B cell (primary cell): ENCODE results near the gene ADCY2. TPM values are rescaled to one million over a fixed set of nuclear protein-coding genes. Genes with fewer than 3 reads are reported as not detected.

Experiments used
- ATAC-seq: fragments of 200-7000 bp; cut with Tn5 transposase; one replicate; pipeline ENCODE4 v1.10.0; 2021; ENCODE audit warnings: low read depth, mild to moderate bottlenecking, moderate number of reproducible peaks, moderate library complexity
- CTCF ChIA-PET: fragments of 350-600 bp; sonication (Branson Sonifier 250); formaldehyde crosslinking; loops from one replicate; lab custom pipeline; 2021; ENCODE audit warnings: antibody characterized with exemption, inconsistent platforms; lab: Charles Lee
- POLR2A ChIA-PET: fragments of 350-600 bp; sonication (Branson Sonifier 250); formaldehyde crosslinking; loops from one replicate; lab custom pipeline; 2021; ENCODE audit warnings: antibody characterized with exemption; lab: Charles Lee
- DNase-seq: peaks from one replicate; pipeline ENCODE4 v3.0.0; 2013
- H2AFZ ChIP-seq: 2 replicates; pipeline ENCODE4 v1.6.1; 2012; ENCODE audit warnings: mild to moderate bottlenecking, low read depth, low read length; ENCODE audit not compliant: insufficient read depth, poor library complexity, severe bottlenecking
- H3K27ac ChIP-seq, 2 donors: 1 replicate in 1 of 2; 2 replicates in 1 of 2; pipeline ENCODE4 v1.5.1; 2012 to 2013; ENCODE audit warnings: low read length in 2 of 2, mild to moderate bottlenecking in 2 of 2, moderate library complexity in 1 of 2
- H3K27me3 ChIP-seq, 4 experiments: fragments of 200-600 bp in 1 of 4; sonication (generic) in 1 of 4; replicated peaks in 1 of 4; 1 replicate in 2 of 4; 2 replicates in 2 of 4; pipeline versions ENCODE4 v1.6.1 to v1.7.0; 2013 to 2016; ENCODE audit warnings: low read length in 3 of 4, mild to moderate bottlenecking in 2 of 4, mixed read lengths in 1 of 4, moderate library complexity in 1 of 4; ENCODE audit not compliant: insufficient read depth in 4 of 4, control insufficient read depth in 3 of 4; ENCODE audit errors: control extremely low read depth in 1 of 4
- H3K36me3 ChIP-seq, 2 experiments: replicated peaks in 1 of 2; 1 replicate in 1 of 2; 2 replicates in 1 of 2; pipeline versions ENCODE4 v1.6.1 to v1.7.1; 2013; ENCODE audit warnings: low read length in 1 of 2; ENCODE audit not compliant: insufficient read depth in 2 of 2, control insufficient read depth in 1 of 2; ENCODE audit errors: control extremely low read depth in 1 of 2, extremely low read depth in 1 of 2
- H3K4me1 ChIP-seq, 2 donors: fragments of 200-600 bp in 1 of 2; sonication (generic) in 1 of 2; 1 replicate in 1 of 2; 2 replicates in 1 of 2; pipeline versions ENCODE4 v1.5.1 to v1.6.1; 2013 to 2017; ENCODE audit warnings: low read length in 2 of 2; ENCODE audit not compliant: control insufficient read depth in 2 of 2, insufficient read depth in 2 of 2
- H3K4me2 ChIP-seq: replicated peaks from 2 replicates; pipeline ENCODE3; 2012; ENCODE audit warnings: mild to moderate bottlenecking, low read depth, low read length; ENCODE audit not compliant: poor library complexity, severe bottlenecking
- H3K4me3 ChIP-seq, 5 experiments: fragments of 200-600 bp in 1 of 5; sonication (generic) in 1 of 5; 1 replicate in 3 of 5; 2 replicates in 2 of 5; pipeline versions ENCODE4 v1.5.1 to v1.7.0; 2011 to 2016; ENCODE audit warnings: low read length in 4 of 5, mild to moderate bottlenecking in 4 of 5, low read depth in 2 of 5, control low read depth in 1 of 5, moderate library complexity in 1 of 5; ENCODE audit not compliant: insufficient read depth in 1 of 5; ENCODE audit errors: control extremely low read depth in 1 of 5, extremely low read depth in 1 of 5
- H3K79me2 ChIP-seq: fragments of 200-600 bp; sonication (generic); one replicate; pipeline ENCODE4 v1.6.0; 2016; ENCODE audit warnings: low read length; ENCODE audit not compliant: control insufficient read depth, insufficient read depth
- H3K9ac ChIP-seq: fragments of 200-600 bp; sonication (generic); 2 replicates; pipeline ENCODE4 v1.6.1; 2017; ENCODE audit warnings: mild to moderate bottlenecking, low read length, moderate library complexity
- H3K9me3 ChIP-seq, 3 donors: one replicate each; pipeline versions ENCODE4 v1.6.1 to v1.7.1; 2013; ENCODE audit warnings: low read length in 2 of 3; ENCODE audit not compliant: control insufficient read depth in 2 of 3, insufficient read depth in 1 of 3; ENCODE audit errors: control extremely low read depth in 1 of 3
- H4K20me1 ChIP-seq: 2 replicates; pipeline ENCODE4 v1.6.0; 2012; ENCODE audit warnings: mild to moderate bottlenecking, low read length; ENCODE audit not compliant: insufficient read depth, control insufficient read depth, poor library complexity, severe bottlenecking
- H3K27ac Mint-ChIP-seq: one replicate; pipeline ENCODE4 v1.8.0; 2021; ENCODE audit warnings: mixed read lengths
- H3K27me3 Mint-ChIP-seq: one replicate; pipeline ENCODE4 v1.8.0; 2021; ENCODE audit warnings: mixed read lengths
- H3K4me1 Mint-ChIP-seq: one replicate; pipeline ENCODE4 v1.8.0; 2021; ENCODE audit warnings: mixed read lengths
- H3K4me3 Mint-ChIP-seq: one replicate; pipeline ENCODE4 v1.8.0; 2021; ENCODE audit warnings: mixed read lengths
- H3K9me3 Mint-ChIP-seq: one replicate; pipeline ENCODE4 v1.8.0; 2022; ENCODE audit warnings: mixed read lengths; ENCODE audit not compliant: insufficient read depth
- EZH2 ChIP-seq: IDR thresholded peaks from 2 replicates; pipeline ENCODE4 v1.6.1; 2012; ENCODE audit warnings: borderline replicate concordance, low read depth, mild to moderate bottlenecking, moderate library complexity, low read length; ENCODE audit not compliant: insufficient read depth, poor library complexity, severe bottlenecking
- WGBS: methylation state at CpG from one replicate; pipeline ENCODE4 v1.1.5; 2013; ENCODE audit warnings: missing lambda C conversion rate; ENCODE audit not compliant: insufficient coverage; 5-methylcytosine and 5-hydroxymethylcytosine counted together
- intact Hi-C: fragments of 100-400 bp; cut with micrococcal nuclease; formaldehyde crosslinking; loops from one replicate; pipeline ENCODE4 v1.10.0; 2022
- polyA plus RNA-seq: library from polyadenylated mRNA; depleted of rRNA; stranded (reverse); fragments of >200 nt; gene quantifications from 2 replicates; pipeline ENCODE4 v1.2.3, GENCODE V29; 2012
- total RNA-seq, 2 donors: library from RNA; stranded (reverse); fragments of 120-200 nt in 1 of 2; gene quantifications; 1 replicate in 1 of 2; 2 replicates in 1 of 2; pipeline versions ENCODE4 v1.2.3 to v1.2.4, GENCODE V29; 2013 to 2022
- TF ChIP-seq, protein P1 (sequence below): fragments of 200-600 bp; IDR thresholded peaks from one replicate; pipeline ENCODE4 v1.8.0; 2022; ENCODE audit warnings: antibody characterized with exemption, mild to moderate bottlenecking

The ADCY2 gene
- total and polyA plus RNA-seq, 2 donors (not counting 1 experiment from before 2014, with no cell fraction given) = not detected

DNA sequence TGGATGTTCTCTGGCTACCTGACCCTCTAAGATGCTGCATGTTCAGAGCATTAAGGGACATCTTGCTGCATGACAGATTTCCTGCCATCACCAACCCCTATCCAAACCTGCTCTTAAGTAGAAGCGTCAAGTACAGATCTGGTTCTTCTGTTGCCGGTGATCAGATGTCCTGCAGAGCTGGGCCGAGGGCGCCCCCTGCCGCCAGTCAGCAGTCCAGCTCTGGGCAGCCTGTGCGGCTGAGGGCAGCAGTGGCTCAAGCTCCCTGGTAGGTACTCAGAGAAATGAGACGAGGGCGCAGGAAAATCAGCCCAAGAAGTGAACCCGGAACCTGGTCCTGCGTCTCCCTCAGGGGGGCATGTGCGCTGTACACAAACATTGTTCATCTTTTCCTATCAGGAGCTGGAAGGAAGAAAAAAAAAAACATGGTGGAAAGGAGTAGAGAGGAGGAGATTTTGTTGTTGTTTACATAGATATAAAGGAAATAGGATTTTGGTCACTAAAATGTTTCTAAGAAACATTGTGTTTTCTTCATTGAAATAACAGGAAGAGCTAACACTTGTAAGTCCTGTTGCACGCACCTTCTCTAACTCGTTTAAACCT is 359.2 kb downstream of the ADCY2 start:
- CTCF ChIA-PET = no interaction called here
- H3K9ac ChIP-seq = no peak overlapping the region
- Mint-ChIP-seq H3K27ac (no peak overlapping the region), H3K9me3 (no peaks in the 10 kb centered on the region), H3K4me1 (no peaks in the 10 kb centered on the region), H3K27me3 (peaks cover 10% of the 10 kb centered on the region), H3K4me3 (no peak overlapping the region)
- H3K27me3 ChIP-seq = no peaks in the 10 kb centered on the region
- POLR2A ChIA-PET = no interaction called here
- DNase-seq (no peak), ATAC-seq (no peak)
- no peaks in the 10 kb centered on the region for H3K36me3 ChIP-seq
- H4K20me1 ChIP-seq = no peaks in the 10 kb centered on the region
- WGBS = 57% methylated on average over 8 of the region's 13 CpGs
- no peaks in the 10 kb centered on the region for H3K9me3 ChIP-seq
- no peaks in the 10 kb centered on the region for H3K4me1 ChIP-seq
- no peak overlapping the region for H3K4me3 ChIP-seq
- intact Hi-C loops = no loop called here
- TF ChIP-seq, protein P1, sequence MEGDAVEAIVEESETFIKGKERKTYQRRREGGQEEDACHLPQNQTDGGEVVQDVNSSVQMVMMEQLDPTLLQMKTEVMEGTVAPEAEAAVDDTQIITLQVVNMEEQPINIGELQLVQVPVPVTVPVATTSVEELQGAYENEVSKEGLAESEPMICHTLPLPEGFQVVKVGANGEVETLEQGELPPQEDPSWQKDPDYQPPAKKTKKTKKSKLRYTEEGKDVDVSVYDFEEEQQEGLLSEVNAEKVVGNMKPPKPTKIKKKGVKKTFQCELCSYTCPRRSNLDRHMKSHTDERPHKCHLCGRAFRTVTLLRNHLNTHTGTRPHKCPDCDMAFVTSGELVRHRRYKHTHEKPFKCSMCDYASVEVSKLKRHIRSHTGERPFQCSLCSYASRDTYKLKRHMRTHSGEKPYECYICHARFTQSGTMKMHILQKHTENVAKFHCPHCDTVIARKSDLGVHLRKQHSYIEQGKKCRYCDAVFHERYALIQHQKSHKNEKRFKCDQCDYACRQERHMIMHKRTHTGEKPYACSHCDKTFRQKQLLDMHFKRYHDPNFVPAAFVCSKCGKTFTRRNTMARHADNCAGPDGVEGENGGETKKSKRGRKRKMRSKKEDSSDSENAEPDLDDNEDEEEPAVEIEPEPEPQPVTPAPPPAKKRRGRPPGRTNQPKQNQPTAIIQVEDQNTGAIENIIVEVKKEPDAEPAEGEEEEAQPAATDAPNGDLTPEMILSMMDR = peak; percentile 18
- TF ChIP-seq EZH2 = no peak
- H2AFZ ChIP-seq = no peak overlapping the region
- H3K27ac ChIP-seq = no peak overlapping the region
- H3K4me2 ChIP-seq = no peak overlapping the region
- no peaks in the 10 kb centered on the region for H3K79me2 ChIP-seq

GRCh38 chr5:7755958-7756357 is 360.0 kb downstream of the ADCY2 start:
- POLR2A ChIA-PET = no interaction called here
- Histone ChIP-seq H3K9ac (no peak overlapping the region), H4K20me1 (no peaks in the 10 kb centered on the region), H3K9me3 (no peaks in the 10 kb centered on the region), H3K79me2 (no peaks in the 10 kb centered on the region), H3K27me3 (no peaks in the 10 kb centered on the region), H3K4me1 (no peaks in the 10 kb centered on the region), H3K36me3 (no peaks in the 10 kb centered on the region), H3K4me2 (no peak overlapping the region), H2AFZ (no peak overlapping the region), H3K27ac (no peak overlapping the region), H3K4me3 (no peak overlapping the region)
- H3K4me3 Mint-ChIP-seq = no peak overlapping the region
- H3K9me3 Mint-ChIP-seq = no peaks in the 10 kb centered on the region
- CTCF ChIA-PET = no interaction called here
- TF ChIP-seq, protein P1 = no peak
- no peak for TF ChIP-seq EZH2
- 92% methylated on average over 2 of the region's 5 CpGs for WGBS
- ATAC-seq (no peak), DNase-seq (no peak)
- H3K27me3 Mint-ChIP-seq = peaks cover 10% of the 10 kb centered on the region
- intact Hi-C loops = no loop called here
- no peak overlapping the region for H3K27ac Mint-ChIP-seq
- H3K4me1 Mint-ChIP-seq = no peaks in the 10 kb centered on the region
